ENCODE data around the gene CADM3.

The CADM3 gene

DNA sequence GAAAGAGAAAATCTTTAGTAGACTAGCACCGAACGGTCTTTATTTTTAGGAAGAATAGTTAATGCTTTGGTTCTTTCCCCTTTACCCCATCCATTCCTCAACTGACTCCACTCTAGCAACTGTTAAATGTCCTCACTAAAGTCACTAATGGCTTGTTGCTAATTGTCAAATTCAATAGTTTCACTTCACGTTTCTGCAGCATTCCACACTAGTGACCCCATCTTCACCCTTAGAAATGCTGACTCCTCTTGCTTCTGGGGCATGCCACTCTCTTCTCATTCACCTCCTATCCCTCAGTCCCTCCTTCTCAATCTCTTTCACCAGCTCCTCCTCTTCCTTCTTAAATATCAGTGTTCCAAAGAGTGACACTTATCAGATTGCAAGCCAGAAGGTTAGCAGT, 19.4 kb upstream of the CADM3 start:
- no peak overlapping the region for H3K27ac ChIP-seq
- no peaks in the 10 kb centered on the region for H3K36me3 ChIP-seq
- no peak for TF ChIP-seq CTCF (IDR thresholded peaks at IDR 0.05)
- H3K4me1 ChIP-seq (ENCODE audit: control insufficient read depth in 1 of 2, insufficient read depth in 1 of 2, low read depth in 1 of 2, low read length in 1 of 2), result no peaks in the 10 kb centered on the region
- no peak overlapping the region for H3K4me3 ChIP-seq (ENCODE audit: low read depth in 1 of 2, low read length in 1 of 2)
- H3K9me3 ChIP-seq, result no peaks in the 10 kb centered on the region
- H3K27me3 ChIP-seq, result peaks cover 14% of the 10 kb centered on the region

DNA sequence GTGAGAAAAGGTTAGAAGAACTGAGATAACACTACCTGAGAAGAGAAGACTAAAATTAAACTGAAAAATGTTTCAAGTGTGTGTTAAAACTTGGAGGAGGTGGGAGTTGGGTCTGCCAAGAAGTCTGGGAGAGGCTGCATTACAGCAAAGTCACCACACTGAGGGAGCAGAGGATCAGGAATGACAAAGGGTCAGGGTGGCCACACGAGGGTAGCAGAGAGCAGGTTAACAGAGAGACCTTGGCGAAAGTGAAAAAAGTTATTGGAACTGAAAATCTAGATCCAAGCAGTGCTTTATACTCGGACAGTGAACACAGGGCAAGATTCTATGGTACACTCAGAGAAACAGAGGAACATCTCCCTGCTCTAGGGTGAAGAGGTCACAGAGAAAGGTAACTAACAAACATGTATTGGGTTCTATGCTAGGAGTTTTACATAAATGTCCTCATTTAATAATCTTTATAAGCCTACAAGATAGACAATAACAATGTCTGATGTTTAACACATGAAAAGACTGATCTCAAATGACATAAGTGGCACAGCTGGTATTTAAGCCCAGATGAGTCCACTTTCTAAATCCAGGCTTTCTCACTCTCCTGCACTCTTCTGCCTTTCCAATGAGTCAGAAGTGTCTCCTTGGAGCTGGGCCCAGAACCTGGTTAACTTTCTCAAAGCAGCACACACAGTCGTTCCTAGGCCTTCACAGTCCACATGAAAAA, 10.3 kb upstream of the CADM3 start:
- Histone ChIP-seq H3K27ac (no peak overlapping the region), H3K4me1 (ENCODE audit: control insufficient read depth in 1 of 2, insufficient read depth in 1 of 2, low read depth in 1 of 2, low read length in 1 of 2) (no peaks in the 10 kb centered on the region), H3K27me3 (peaks cover 63% of the 10 kb centered on the region), H3K36me3 (no peaks in the 10 kb centered on the region), H3K4me3 (ENCODE audit: low read depth in 1 of 2, low read length in 1 of 2) (no peak overlapping the region), H3K9me3 (no peaks in the 10 kb centered on the region)
- peak; percentile 31 for TF ChIP-seq CTCF (IDR thresholded peaks at IDR 0.05)

DNA sequence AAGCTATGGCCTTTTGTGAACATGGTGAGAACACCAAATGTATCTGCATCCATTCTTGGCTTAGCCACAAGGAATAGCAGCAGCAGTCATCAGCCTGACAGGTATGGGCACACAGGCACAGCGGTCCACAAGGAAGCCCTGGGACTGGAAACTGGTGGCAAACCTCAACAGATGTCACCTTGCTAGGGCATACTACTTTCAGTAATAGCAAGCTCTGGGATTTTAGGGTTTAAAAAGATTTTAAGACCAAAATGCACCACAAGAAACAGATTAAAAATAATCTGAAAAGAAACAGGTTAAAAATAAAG, 9.7 kb upstream of the CADM3 start:
- peaks cover 68% of the 10 kb centered on the region for H3K27me3 ChIP-seq
- no peak overlapping the region for H3K4me3 ChIP-seq (ENCODE audit: low read depth in 1 of 2, low read length in 1 of 2)
- H3K27ac ChIP-seq, result no peak overlapping the region
- no peak for TF ChIP-seq CTCF (IDR thresholded peaks at IDR 0.05)
- no peaks in the 10 kb centered on the region for H3K36me3 ChIP-seq
- H3K4me1 ChIP-seq (ENCODE audit: control insufficient read depth in 1 of 2, insufficient read depth in 1 of 2, low read depth in 1 of 2, low read length in 1 of 2), result no peaks in the 10 kb centered on the region
- no peaks in the 10 kb centered on the region for H3K9me3 ChIP-seq

DNA sequence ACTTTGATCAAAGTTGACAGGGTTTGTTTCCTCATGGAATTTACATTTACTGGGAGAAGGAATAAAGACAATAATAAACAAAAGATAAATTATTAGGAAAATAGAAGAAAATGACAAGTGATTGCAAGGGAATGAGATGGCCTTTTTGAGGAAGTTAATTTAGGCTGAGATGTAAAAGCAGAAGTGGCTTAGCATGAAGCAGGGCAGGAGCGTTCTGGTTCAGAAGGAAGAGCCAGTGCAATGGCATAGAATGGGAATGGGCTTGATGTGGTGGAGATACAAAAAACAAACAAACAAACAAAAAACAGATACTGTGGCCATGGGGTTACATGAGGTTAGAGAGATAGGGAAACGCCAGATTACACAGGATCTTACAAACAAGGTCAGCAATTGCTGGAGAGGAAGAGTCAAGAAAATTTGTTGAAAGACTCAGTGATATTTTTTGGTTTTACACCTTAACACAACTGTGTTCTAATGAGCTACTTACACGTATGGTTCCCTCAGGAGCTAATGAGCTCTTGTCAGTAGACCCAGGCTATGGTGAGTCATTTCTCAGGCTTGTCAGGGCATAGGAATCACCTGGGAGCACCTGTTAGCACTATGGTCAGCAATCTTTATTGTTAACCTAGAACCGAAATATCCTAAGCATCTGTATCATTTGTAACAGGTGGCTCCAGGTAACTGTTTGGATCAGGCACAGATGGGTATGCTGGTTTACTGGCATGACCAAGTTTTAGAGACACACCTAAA, 8.7 kb upstream of the CADM3 start:
- H3K27ac ChIP-seq, result no peak overlapping the region
- H3K9me3 ChIP-seq, result no peaks in the 10 kb centered on the region
- TF ChIP-seq CTCF (IDR thresholded peaks at IDR 0.05), result no peak
- no peaks in the 10 kb centered on the region for H3K36me3 ChIP-seq
- H3K4me3 ChIP-seq (ENCODE audit: low read depth in 1 of 2, low read length in 1 of 2), result no peak overlapping the region
- H3K4me1 ChIP-seq (ENCODE audit: control insufficient read depth in 1 of 2, insufficient read depth in 1 of 2, low read depth in 1 of 2, low read length in 1 of 2), result no peaks in the 10 kb centered on the region
- peaks cover 69% of the 10 kb centered on the region for H3K27me3 ChIP-seq

DNA sequence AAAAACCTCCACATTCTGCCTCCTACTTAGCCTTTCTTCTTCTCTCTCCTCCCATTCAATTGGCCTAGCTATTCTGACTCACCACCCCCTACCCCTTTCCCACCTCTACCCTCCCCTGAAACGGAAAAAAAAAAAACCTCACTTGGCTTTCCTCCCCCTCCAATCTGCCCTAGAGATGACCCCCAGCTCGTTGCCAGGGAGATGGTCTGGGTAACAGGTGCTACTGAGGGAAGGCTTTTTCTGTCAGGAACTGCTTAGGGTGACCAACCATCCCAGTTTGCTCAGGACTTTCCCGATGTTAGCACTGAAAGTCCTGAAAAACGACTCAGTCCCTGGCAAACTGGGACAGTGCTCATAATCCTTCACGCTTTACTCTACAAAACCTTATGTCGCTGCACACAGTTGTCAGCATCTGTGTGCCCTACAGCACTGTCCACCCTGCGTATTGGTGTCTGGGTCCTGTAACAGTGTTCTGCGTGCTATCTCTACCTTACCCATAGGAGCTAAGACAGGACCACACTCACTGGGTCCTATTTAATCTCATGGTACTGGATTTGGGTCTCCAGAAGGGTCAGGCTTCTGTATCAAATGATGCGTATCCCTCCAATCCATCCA, 7.7 kb upstream of the CADM3 start:
- TF ChIP-seq CTCF (IDR thresholded peaks at IDR 0.05), result no peak
- H3K27ac ChIP-seq, result no peak overlapping the region
- no peaks in the 10 kb centered on the region for H3K4me1 ChIP-seq (ENCODE audit: control insufficient read depth in 1 of 2, insufficient read depth in 1 of 2, low read depth in 1 of 2, low read length in 1 of 2)
- no peaks in the 10 kb centered on the region for H3K36me3 ChIP-seq
- H3K4me3 ChIP-seq (ENCODE audit: low read depth in 1 of 2, low read length in 1 of 2), result no peak overlapping the region
- H3K9me3 ChIP-seq, result no peaks in the 10 kb centered on the region
- H3K27me3 ChIP-seq, result peaks cover 71% of the 10 kb centered on the region
